ENCODE results near the gene CTNNBIP1.

Gene CTNNBIP1

DNA sequence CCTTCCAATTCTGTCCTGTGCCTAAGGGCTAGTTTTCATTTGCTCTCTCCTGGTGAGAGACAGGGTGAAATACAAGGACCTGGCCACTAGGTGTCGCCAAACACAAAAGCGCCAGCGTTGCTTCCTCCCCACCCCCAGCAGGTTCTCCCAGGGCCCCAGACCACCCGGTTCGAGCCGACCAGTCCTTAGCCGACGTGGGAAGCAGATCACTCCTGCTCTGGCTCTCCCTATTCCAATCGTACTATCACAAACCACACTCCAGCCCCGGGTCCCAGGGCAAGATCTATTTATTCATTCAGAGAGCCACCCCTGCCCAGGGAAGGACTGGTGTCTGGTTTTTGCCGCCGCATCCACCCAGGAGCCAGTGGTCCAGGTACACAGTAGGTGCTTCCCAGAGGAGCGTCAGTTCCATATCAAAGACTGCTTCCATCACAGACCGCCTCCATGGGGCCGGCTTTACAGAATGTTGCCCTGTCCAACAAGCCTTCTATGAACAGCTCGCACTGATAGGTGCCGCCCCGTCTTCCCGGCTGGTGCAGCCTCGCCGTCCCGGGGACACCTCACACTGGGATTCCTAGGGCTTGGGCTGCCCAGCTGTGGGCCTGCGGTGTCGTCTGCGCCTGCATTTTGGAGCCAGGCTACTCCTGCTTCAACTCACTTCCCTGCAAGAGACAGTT, 35.0 kb downstream of the CTNNBIP1 start:
- peak; percentile 43 for DNase-seq (ENCODE audit: low read depth, low spot score)
- no peak for TF ChIP-seq YY1 (IDR thresholded peaks at IDR 0.05; ENCODE audit: insufficient read depth, insufficient read length)
- no peak for TF ChIP-seq ZNF274 (IDR thresholded peaks at IDR 0.05; ENCODE audit: low read depth, low read length)
- no peak for TF ChIP-seq SUZ12 (IDR thresholded peaks at IDR 0.05; ENCODE audit: extremely low read depth, insufficient read depth, insufficient read length)
- Histone ChIP-seq H3K9me3 (ENCODE audit: insufficient read depth, low read length) (no peaks in the 10 kb centered on the region), H3K27me3 (ENCODE audit: insufficient read depth, insufficient read length) (no peaks in the 10 kb centered on the region), H3K36me3 (ENCODE audit: insufficient read depth, insufficient read length, low read length) (peaks cover 4% of the 10 kb centered on the region), H3K4me1 (ENCODE audit: insufficient read depth, insufficient read length) (peaks cover 11% of the 10 kb centered on the region), H3K4me3 (ENCODE audit: insufficient read length, low read depth) (no peak overlapping the region), H3K9ac (ENCODE audit: insufficient read length, low read depth) (peak overlapping the region; percentile 24)

- no peaks in the 10 kb centered on the region for H3K27me3 ChIP-seq (ENCODE audit: insufficient read depth, insufficient read length)
- H3K4me1 ChIP-seq (ENCODE audit: insufficient read depth, insufficient read length): peaks cover 11% of the 10 kb centered on the region
- no peak for DNase-seq (ENCODE audit: low read depth, low spot score)
- peaks cover 8% of the 10 kb centered on the region for H3K36me3 ChIP-seq (ENCODE audit: insufficient read depth, insufficient read length, low read length)
- no peak overlapping the region for H3K4me3 ChIP-seq (ENCODE audit: insufficient read length, low read depth)
- H3K9ac ChIP-seq (ENCODE audit: insufficient read length, low read depth): peak overlapping the region; percentile 24
- TF ChIP-seq ZNF274 (IDR thresholded peaks at IDR 0.05; ENCODE audit: low read depth, low read length): no peak
- TF ChIP-seq SUZ12 (IDR thresholded peaks at IDR 0.05; ENCODE audit: extremely low read depth, insufficient read depth, insufficient read length): no peak
- no peak for TF ChIP-seq YY1 (IDR thresholded peaks at IDR 0.05; ENCODE audit: insufficient read depth, insufficient read length)
- H3K9me3 ChIP-seq (ENCODE audit: insufficient read depth, low read length): no peaks in the 10 kb centered on the region
These were observed 35.7 kb downstream of the CTNNBIP1 start for GRCh38 chr1:9874412-9874811.

DNA sequence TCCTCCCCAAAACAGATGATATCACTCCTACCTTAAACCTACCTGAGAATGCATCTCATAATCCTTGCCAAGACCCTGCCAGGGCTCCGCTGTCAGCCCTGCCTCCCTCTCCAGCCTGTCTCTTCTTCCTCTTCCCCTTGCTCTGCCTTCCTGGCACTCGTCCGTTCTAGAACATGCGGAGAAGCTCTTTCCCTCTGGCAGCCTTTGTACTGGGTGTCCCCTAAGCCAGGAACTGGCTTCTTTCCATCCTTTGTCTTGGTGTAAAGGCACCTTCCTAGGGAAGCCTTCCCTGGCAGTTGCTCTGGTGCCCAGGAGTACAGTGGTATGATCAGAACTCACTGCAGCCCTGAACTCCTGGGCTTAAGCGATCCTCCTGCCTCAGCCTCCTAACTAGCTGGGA, 36.1 kb downstream of the CTNNBIP1 start:
- Histone ChIP-seq H3K4me3 (ENCODE audit: insufficient read length, low read depth) (no peak overlapping the region), H3K4me1 (ENCODE audit: insufficient read depth, insufficient read length) (peaks cover 11% of the 10 kb centered on the region), H3K27me3 (ENCODE audit: insufficient read depth, insufficient read length) (no peaks in the 10 kb centered on the region), H3K9ac (ENCODE audit: insufficient read length, low read depth) (no peak overlapping the region), H3K9me3 (ENCODE audit: insufficient read depth, low read length) (no peaks in the 10 kb centered on the region), H3K36me3 (ENCODE audit: insufficient read depth, insufficient read length, low read length) (peaks cover 8% of the 10 kb centered on the region)
- TF ChIP-seq ZNF274 (IDR thresholded peaks at IDR 0.05; ENCODE audit: low read depth, low read length): no peak
- no peak for DNase-seq (ENCODE audit: low read depth, low spot score)

GRCh38 chr1:9873385-9873784, 36.7 kb downstream of the CTNNBIP1 start:
- TF ChIP-seq YY1 (IDR thresholded peaks at IDR 0.05; ENCODE audit: insufficient read depth, insufficient read length) (no peak), ZNF274 (IDR thresholded peaks at IDR 0.05; ENCODE audit: low read depth, low read length) (no peak), SUZ12 (IDR thresholded peaks at IDR 0.05; ENCODE audit: extremely low read depth, insufficient read depth, insufficient read length) (no peak)
- Histone ChIP-seq H3K27me3 (ENCODE audit: insufficient read depth, insufficient read length) (no peaks in the 10 kb centered on the region), H3K4me1 (ENCODE audit: insufficient read depth, insufficient read length) (peaks cover 11% of the 10 kb centered on the region), H3K9ac (ENCODE audit: insufficient read length, low read depth) (no peak overlapping the region), H3K36me3 (ENCODE audit: insufficient read depth, insufficient read length, low read length) (peaks cover 8% of the 10 kb centered on the region), H3K9me3 (ENCODE audit: insufficient read depth, low read length) (no peaks in the 10 kb centered on the region), H3K4me3 (ENCODE audit: insufficient read length, low read depth) (no peak overlapping the region)
- DNase-seq (ENCODE audit: low read depth, low spot score): no peak

DNA sequence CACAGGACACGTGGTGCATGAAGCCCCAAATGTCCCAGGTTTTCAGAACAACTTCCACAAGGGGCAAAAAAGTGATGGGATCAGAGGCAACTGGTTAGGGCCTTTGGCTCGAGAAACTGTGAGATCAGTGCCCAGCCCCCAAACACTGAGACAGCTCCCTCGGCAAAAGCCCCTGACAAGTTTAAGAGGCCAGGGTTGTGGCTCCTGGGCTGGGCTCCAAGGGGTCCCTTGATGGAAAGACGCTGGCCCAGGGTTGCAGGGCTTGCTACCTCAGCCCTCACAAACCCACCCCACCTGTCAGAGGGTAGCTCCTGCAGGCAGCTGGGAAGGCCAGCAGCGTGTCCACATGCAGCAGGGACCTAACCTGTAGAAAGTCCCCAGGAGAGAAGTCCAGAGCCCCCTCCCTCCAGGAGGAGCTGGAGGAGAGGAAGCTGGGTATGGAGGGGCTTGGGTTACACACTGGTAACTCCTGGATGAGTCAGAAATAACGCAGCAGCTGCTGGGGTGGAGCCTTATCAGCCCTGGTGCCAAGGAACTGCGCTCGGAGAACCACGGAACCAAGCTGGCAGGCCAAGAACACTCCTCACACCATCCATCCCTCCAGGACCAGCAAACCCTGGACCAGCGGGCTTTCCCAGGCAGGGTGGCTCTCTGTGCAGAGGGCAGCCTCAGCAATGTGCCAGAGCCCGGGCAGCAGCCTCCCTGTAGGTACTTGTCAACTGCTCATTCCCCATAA, 37.5 kb downstream of the CTNNBIP1 start:
- no peaks in the 10 kb centered on the region for H3K27me3 ChIP-seq (ENCODE audit: insufficient read depth, insufficient read length)
- H3K4me3 ChIP-seq (ENCODE audit: insufficient read length, low read depth): no peak overlapping the region
- no peak for DNase-seq (ENCODE audit: low read depth, low spot score)
- H3K36me3 ChIP-seq (ENCODE audit: insufficient read depth, insufficient read length, low read length): peaks cover 15% of the 10 kb centered on the region
- no peaks in the 10 kb centered on the region for H3K9me3 ChIP-seq (ENCODE audit: insufficient read depth, low read length)
- peak overlapping the region; percentile 28 for H3K9ac ChIP-seq (ENCODE audit: insufficient read length, low read depth)
- no peak for TF ChIP-seq ZNF274 (IDR thresholded peaks at IDR 0.05; ENCODE audit: low read depth, low read length)
- TF ChIP-seq SUZ12 (IDR thresholded peaks at IDR 0.05; ENCODE audit: extremely low read depth, insufficient read depth, insufficient read length): no peak
- TF ChIP-seq YY1 (IDR thresholded peaks at IDR 0.05; ENCODE audit: insufficient read depth, insufficient read length): no peak
- H3K4me1 ChIP-seq (ENCODE audit: insufficient read depth, insufficient read length): peaks cover 12% of the 10 kb centered on the region

- H3K4me1 ChIP-seq (ENCODE audit: insufficient read depth, insufficient read length): peaks cover 19% of the 10 kb centered on the region
- TF ChIP-seq ZNF274 (IDR thresholded peaks at IDR 0.05; ENCODE audit: low read depth, low read length) (no peak), SUZ12 (IDR thresholded peaks at IDR 0.05; ENCODE audit: extremely low read depth, insufficient read depth, insufficient read length) (no peak), YY1 (IDR thresholded peaks at IDR 0.05; ENCODE audit: insufficient read depth, insufficient read length) (no peak)
- no peaks in the 10 kb centered on the region for H3K9me3 ChIP-seq (ENCODE audit: insufficient read depth, low read length)
- H3K9ac ChIP-seq (ENCODE audit: insufficient read length, low read depth): peak overlapping the region; percentile 28
- H3K36me3 ChIP-seq (ENCODE audit: insufficient read depth, insufficient read length, low read length): peaks cover 16% of the 10 kb centered on the region
- no peak for DNase-seq (ENCODE audit: low read depth, low spot score)
- H3K4me3 ChIP-seq (ENCODE audit: insufficient read length, low read depth): no peak overlapping the region
- H3K27me3 ChIP-seq (ENCODE audit: insufficient read depth, insufficient read length): no peaks in the 10 kb centered on the region
These were observed 38.2 kb downstream of the CTNNBIP1 start for GRCh38 chr1:9871707-9872425.

DNA sequence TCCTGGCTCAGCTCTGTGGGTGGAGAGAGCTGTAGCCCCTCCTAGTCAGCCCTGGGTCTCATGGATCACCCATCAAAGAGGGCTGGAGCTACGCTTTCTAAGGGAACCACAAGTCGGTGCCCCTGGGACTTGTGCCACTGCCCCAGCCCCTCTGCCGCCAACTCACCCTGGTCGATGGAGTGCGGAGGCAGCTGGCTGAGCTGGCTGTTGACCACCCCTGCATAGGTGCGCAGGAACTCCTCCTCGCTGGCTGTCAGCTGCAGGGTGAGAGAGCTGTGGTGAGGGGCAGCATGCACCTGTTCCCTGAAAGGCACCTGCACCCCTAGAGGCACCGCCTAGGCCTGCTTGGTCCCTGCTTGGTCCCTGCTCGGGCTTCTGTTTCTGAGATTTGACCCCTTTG, 39.0 kb downstream of the CTNNBIP1 start:
- Histone ChIP-seq H3K36me3 (ENCODE audit: insufficient read depth, insufficient read length, low read length) (peaks cover 16% of the 10 kb centered on the region), H3K4me3 (ENCODE audit: insufficient read length, low read depth) (no peak overlapping the region), H3K4me1 (ENCODE audit: insufficient read depth, insufficient read length) (peaks cover 20% of the 10 kb centered on the region), H3K27me3 (ENCODE audit: insufficient read depth, insufficient read length) (no peaks in the 10 kb centered on the region), H3K9ac (ENCODE audit: insufficient read length, low read depth) (no peak overlapping the region), H3K9me3 (ENCODE audit: insufficient read depth, low read length) (no peaks in the 10 kb centered on the region)
- DNase-seq (ENCODE audit: low read depth, low spot score): no peak
- TF ChIP-seq ZNF274 (IDR thresholded peaks at IDR 0.05; ENCODE audit: low read depth, low read length): no peak
- no peak for TF ChIP-seq YY1 (IDR thresholded peaks at IDR 0.05; ENCODE audit: insufficient read depth, insufficient read length)
- TF ChIP-seq SUZ12 (IDR thresholded peaks at IDR 0.05; ENCODE audit: extremely low read depth, insufficient read depth, insufficient read length): no peak
